Measurements from ENCODE around the gene EFNB3. TPM values are rescaled to one million over a fixed set of nuclear protein-coding genes. Genes with fewer than 3 reads are reported as not detected.

Gene EFNB3
- total RNA-seq, 1 experiment from 2014 or later: 2.5 TPM

DNA sequence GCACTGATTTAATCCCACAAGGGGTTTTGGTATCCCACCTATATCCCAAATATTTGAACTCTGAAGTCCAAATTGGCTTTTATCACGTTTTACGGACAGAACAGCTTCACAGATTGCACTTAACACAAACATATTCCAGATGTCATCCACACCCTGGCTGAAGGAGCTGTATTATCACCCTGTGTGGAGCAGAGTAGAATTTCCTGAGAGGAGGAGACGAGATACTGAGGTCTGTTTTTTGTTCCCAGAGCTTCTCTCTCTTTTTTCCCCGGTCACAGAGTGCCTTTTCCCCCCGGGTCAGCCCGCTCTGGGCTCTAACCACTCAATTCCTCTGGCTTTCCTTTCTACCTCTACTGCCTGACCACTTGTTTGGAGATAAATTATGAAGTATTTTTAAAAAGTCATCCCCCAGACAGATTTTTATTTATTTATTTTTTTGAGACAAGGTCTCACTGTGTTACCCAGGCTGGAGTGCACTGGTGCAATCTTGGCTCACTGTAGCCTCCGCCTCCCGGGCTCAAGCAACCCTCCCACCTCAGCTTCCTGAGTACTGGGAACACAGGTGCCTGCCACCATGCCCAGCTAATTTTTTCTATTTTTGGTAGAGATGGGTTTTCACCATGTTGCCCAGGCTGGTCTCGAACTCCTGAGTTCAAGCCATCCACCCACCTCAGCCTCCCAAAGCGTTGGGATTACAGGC, 43.2 kb downstream of the EFNB3 start:
- no peaks in the 10 kb centered on the region for H3K27me3 ChIP-seq (ENCODE audit: control insufficient read depth, insufficient read depth, low read length)
- TF ChIP-seq, protein P1, sequence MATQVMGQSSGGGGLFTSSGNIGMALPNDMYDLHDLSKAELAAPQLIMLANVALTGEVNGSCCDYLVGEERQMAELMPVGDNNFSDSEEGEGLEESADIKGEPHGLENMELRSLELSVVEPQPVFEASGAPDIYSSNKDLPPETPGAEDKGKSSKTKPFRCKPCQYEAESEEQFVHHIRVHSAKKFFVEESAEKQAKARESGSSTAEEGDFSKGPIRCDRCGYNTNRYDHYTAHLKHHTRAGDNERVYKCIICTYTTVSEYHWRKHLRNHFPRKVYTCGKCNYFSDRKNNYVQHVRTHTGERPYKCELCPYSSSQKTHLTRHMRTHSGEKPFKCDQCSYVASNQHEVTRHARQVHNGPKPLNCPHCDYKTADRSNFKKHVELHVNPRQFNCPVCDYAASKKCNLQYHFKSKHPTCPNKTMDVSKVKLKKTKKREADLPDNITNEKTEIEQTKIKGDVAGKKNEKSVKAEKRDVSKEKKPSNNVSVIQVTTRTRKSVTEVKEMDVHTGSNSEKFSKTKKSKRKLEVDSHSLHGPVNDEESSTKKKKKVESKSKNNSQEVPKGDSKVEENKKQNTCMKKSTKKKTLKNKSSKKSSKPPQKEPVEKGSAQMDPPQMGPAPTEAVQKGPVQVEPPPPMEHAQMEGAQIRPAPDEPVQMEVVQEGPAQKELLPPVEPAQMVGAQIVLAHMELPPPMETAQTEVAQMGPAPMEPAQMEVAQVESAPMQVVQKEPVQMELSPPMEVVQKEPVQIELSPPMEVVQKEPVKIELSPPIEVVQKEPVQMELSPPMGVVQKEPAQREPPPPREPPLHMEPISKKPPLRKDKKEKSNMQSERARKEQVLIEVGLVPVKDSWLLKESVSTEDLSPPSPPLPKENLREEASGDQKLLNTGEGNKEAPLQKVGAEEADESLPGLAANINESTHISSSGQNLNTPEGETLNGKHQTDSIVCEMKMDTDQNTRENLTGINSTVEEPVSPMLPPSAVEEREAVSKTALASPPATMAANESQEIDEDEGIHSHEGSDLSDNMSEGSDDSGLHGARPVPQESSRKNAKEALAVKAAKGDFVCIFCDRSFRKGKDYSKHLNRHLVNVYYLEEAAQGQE (IDR thresholded peaks at IDR 0.05; ENCODE audit: insufficient read depth in 1 of 2, low read depth in 2 of 2, low read length in 1 of 2): no peak
- TF ChIP-seq TCF7L2 (IDR thresholded peaks at IDR 0.05; ENCODE audit: low read depth, low read length) (no peak), SIN3A (IDR thresholded peaks at IDR 0.05; ENCODE audit: borderline replicate concordance, insufficient read depth, low read depth, low read length) (no peak), POLR2AphosphoS5 (IDR thresholded peaks at IDR 0.05; ENCODE audit: low read depth, low read length) (no peak)
- TF ChIP-seq, protein P2, sequence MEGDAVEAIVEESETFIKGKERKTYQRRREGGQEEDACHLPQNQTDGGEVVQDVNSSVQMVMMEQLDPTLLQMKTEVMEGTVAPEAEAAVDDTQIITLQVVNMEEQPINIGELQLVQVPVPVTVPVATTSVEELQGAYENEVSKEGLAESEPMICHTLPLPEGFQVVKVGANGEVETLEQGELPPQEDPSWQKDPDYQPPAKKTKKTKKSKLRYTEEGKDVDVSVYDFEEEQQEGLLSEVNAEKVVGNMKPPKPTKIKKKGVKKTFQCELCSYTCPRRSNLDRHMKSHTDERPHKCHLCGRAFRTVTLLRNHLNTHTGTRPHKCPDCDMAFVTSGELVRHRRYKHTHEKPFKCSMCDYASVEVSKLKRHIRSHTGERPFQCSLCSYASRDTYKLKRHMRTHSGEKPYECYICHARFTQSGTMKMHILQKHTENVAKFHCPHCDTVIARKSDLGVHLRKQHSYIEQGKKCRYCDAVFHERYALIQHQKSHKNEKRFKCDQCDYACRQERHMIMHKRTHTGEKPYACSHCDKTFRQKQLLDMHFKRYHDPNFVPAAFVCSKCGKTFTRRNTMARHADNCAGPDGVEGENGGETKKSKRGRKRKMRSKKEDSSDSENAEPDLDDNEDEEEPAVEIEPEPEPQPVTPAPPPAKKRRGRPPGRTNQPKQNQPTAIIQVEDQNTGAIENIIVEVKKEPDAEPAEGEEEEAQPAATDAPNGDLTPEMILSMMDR (IDR thresholded peaks at IDR 0.05): no peak
- BruUV-seq (replicated peaks): no TSS peak
- no peaks in the 10 kb centered on the region for H3K4me1 ChIP-seq (ENCODE audit: control insufficient read depth, insufficient read depth, low read length)
- no peaks in the 10 kb centered on the region for H3K36me3 ChIP-seq (ENCODE audit: control insufficient read depth, insufficient read depth, low read length)
- CTCF ChIA-PET: interaction anchor here (0.7 kb wide), 1 partner anchor 25 kb away, joined by 4 read pairs; no protein-coding TSS in a partner anchor
- ATAC-seq (no peak), DNase-seq (ENCODE audit: low read depth, low spot score) (no peak)
- intact Hi-C loops (cut with micrococcal nuclease; ENCODE audit: unreplicated experiment): loop anchor here (10.0 kb wide), 1 partner anchor 107 kb away; the partner anchor contains the start of genes CYB5D1, NAA38 and TMEM88
- no peak overlapping the region for H3K4me3 ChIP-seq (ENCODE audit: low read depth in 2 of 2, low read length in 2 of 2)
- H3K27ac ChIP-seq (ENCODE audit: low read length): no peak overlapping the region
- H3K9me3 ChIP-seq (ENCODE audit: control insufficient read depth, insufficient read depth, low read depth, low read length): no peaks in the 10 kb centered on the region
- POLR2A ChIA-PET: interaction anchor here (0.6 kb wide), 1 partner anchor 98 kb away, joined by 7 read pairs; no protein-coding TSS in a partner anchor
- in situ Hi-C loops (cut with HindIII; ENCODE audit: low pct_unique_long_range_greater_than_20kb, low sequenced_read_pairs): no loop called here

DNA sequence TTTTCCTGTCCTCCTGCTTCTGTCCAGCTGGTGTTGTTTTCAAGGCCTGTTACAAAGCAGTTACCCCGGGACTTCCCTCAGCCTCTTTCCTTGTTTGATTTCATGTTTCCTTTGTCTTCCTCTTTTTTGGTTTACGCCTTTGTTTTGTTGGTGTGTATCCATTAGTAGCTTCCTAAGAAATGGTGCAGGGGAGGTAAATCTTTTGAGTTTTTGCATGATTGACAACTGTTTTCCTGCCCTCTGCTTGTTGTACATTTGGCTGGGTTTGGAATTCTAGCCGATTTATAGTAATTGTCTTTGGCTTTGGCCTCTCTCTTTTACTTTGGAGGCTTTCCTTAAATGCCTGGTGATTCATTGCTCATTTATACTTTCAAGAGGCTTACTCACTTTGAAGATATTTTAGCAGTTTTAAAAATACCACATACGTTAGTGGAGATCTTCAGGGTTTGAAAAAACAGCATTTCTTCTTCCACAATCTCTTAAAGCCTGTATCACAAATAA, 45.4 kb downstream of the EFNB3 start:
- ATAC-seq: peak; percentile 66
- no peaks in the 10 kb centered on the region for H3K4me1 ChIP-seq (ENCODE audit: control insufficient read depth, insufficient read depth, low read length)
- no peaks in the 10 kb centered on the region for H3K27me3 ChIP-seq (ENCODE audit: control insufficient read depth, insufficient read depth, low read length)
- TF ChIP-seq, protein P2 (IDR thresholded peaks at IDR 0.05): no peak
- TF ChIP-seq SIN3A (IDR thresholded peaks at IDR 0.05; ENCODE audit: borderline replicate concordance, insufficient read depth, low read depth, low read length) (no peak), TCF7L2 (IDR thresholded peaks at IDR 0.05; ENCODE audit: low read depth, low read length) (no peak), POLR2AphosphoS5 (IDR thresholded peaks at IDR 0.05; ENCODE audit: low read depth, low read length) (no peak)
- TF ChIP-seq, protein P1 (IDR thresholded peaks at IDR 0.05; ENCODE audit: insufficient read depth in 1 of 2, low read depth in 2 of 2, low read length in 1 of 2): no peak
- no peak overlapping the region; the same call in 1 of the 2 replicates for H3K27ac ChIP-seq (ENCODE audit: low read length)
- intact Hi-C loops (cut with micrococcal nuclease; ENCODE audit: unreplicated experiment): no loop called here
- ChIA-PET POLR2A (no interaction called here), CTCF (no interaction called here)
- BruUV-seq (replicated peaks): no TSS peak
- no peak for DNase-seq (ENCODE audit: low read depth, low spot score)
- in situ Hi-C loops (cut with HindIII; ENCODE audit: low pct_unique_long_range_greater_than_20kb, low sequenced_read_pairs): no loop called here
- no peaks in the 10 kb centered on the region for H3K9me3 ChIP-seq (ENCODE audit: control insufficient read depth, insufficient read depth, low read depth, low read length)
- H3K4me3 ChIP-seq (ENCODE audit: low read depth in 2 of 2, low read length in 2 of 2): no peak overlapping the region
- H3K36me3 ChIP-seq (ENCODE audit: control insufficient read depth, insufficient read depth, low read length): no peaks in the 10 kb centered on the region

Data from Panc1 (cell line).